Body of pancreas (tissue), 4 donors: Measurements from ENCODE around the gene GUCY1B1.

ENCODE experiments used
- CTCF ChIP-seq, 7 experiments: fragments of 450-650 bp in 4 of 7; fragments of 200-600 bp in 3 of 7; sonication (generic) in 3 of 7; IDR thresholded peaks; one replicate each; pipeline ENCODE4 v1.5.1; 2016 to 2019; ENCODE audit warnings: antibody characterized with exemption in 7 of 7
- POLR2A ChIP-seq, 3 donors: fragments of 450-650 bp; IDR thresholded peaks; one replicate each; pipeline ENCODE4 v1.6.1; 2016; ENCODE audit warnings: antibody characterized with exemption in 3 of 3, mild to moderate bottlenecking in 2 of 3

GRCh38 chr4:155749041-155749440 is 9.8 kb upstream of the GUCY1B1 start:
- no peak for TF ChIP-seq POLR2A (IDR thresholded peaks at IDR 0.05)
- no peak for TF ChIP-seq CTCF (IDR thresholded peaks at IDR 0.05)
